GM21447 (cell line): ENCODE data around the gene DIP2B.
"Not testable (repeated sequence)": the region's sequence is repeated elsewhere in the genome, so short reads cannot be mapped to it uniquely, and the experiment has no call there.

Experiments
- ATAC-seq: cut with Tn5 transposase; IDR thresholded peaks from one replicate; pipeline ENCODE4 v1.9.1; 2021; ENCODE audit not compliant: unreplicated experiment

Gene DIP2B

GRCh38 chr12:50504798-50505674 is at the start of gene DIP2B:
Gene DIP2B (plus strand): TSS chr12:50504985. CDS start chr12:50505141, 156 bp downstream.
- ATAC-seq: peak; percentile 70

- ATAC-seq: no peak
Observed at GRCh38 chr12:50458606-50459005, 46.2 kb upstream of the DIP2B start.

GRCh38 chr12:50467439-50467838 is 37.3 kb upstream of the DIP2B start:
- ATAC-seq: no peak

GRCh38 chr12:50477241-50477832 is 27.4 kb upstream of the DIP2B start:
- ATAC-seq: no peak

- ATAC-seq: no peak
Observed at GRCh38 chr12:50482571-50482970, 22.2 kb upstream of the DIP2B start.

GRCh38 chr12:50483488-50483887 is 21.3 kb upstream of the DIP2B start:
- ATAC-seq: no peak

GRCh38 chr12:50488801-50489200 is 16.0 kb upstream of the DIP2B start:
- ATAC-seq: no peak

GRCh38 chr12:50498119-50498518 is 6.7 kb upstream of the DIP2B start:
- not testable (repeated sequence) for ATAC-seq

- ATAC-seq: no peak
Observed at GRCh38 chr12:50505675-50506530, 1.1 kb downstream of the DIP2B start.

GRCh38 chr12:50506753-50507473 is 2.1 kb downstream of the DIP2B start:
- ATAC-seq: no peak

- no peak for ATAC-seq
Observed at GRCh38 chr12:50507474-50507838, 2.7 kb downstream of the DIP2B start.

- no peak for ATAC-seq
Observed at GRCh38 chr12:50507930-50508329, 3.1 kb downstream of the DIP2B start.

- ATAC-seq: no peak
Observed at GRCh38 chr12:50508414-50508813, 3.6 kb downstream of the DIP2B start.

GRCh38 chr12:50508970-50509663 is 4.3 kb downstream of the DIP2B start:
- ATAC-seq: no peak

GRCh38 chr12:50514526-50515276 is 9.9 kb downstream of the DIP2B start:
- peak; percentile 32 for ATAC-seq

GRCh38 chr12:50515587-50515986 is 10.8 kb downstream of the DIP2B start:
- ATAC-seq: no peak

GRCh38 chr12:50517421-50518048 is 12.8 kb downstream of the DIP2B start:
- peak; percentile 68 for ATAC-seq

GRCh38 chr12:50518090-50518489 is 13.3 kb downstream of the DIP2B start:
- ATAC-seq: no peak

- ATAC-seq: no peak
Observed at GRCh38 chr12:50519353-50519752, 14.6 kb downstream of the DIP2B start.
